ENCODE results near the gene OCIAD2. TPM values are rescaled to one million over a fixed set of nuclear protein-coding genes. Genes with fewer than 3 reads are reported as not detected.
A peak's percentile ranks its signal among the peaks of the same experiment; 100 is the strongest.

The OCIAD2 gene
- total RNA-seq (2014; rRNA removed; shearing (Covaris generic)): 102 and 125 TPM in 2 replicates
- 65.9 and 76.1 TPM in 2 replicates for total RNA-seq (2022)
- percentile 71 among the genes with signal in this experiment for Bru-seq, nascent RNA
- percentile 61 among the genes with signal in this experiment for BruChase-seq, experiment 1, labeled RNA remaining after a 6-hour chase
- percentile 55 among the genes with signal in this experiment for BruChase-seq, experiment 2, labeled RNA remaining after a 2-hour chase
- long read RNA-seq, transcript OCIAD2-205 (7 exons, 1,163 nt): major isoform, 112 of 149 reads
- long read RNA-seq, transcript OCIAD2-204 (6 exons, 812 nt): minor isoform, 17 of 149 reads
- long read RNA-seq, transcript OCIAD2-201 (6 exons, 636 nt): minor isoform, 9 of 149 reads
- long read RNA-seq, partial matches to known transcripts: 3 of 149 reads
- long read RNA-seq, other reads (novel, unspliced or antisense): 6 of 149 reads

GRCh38 chr4:48906206-48907173, at the start of gene OCIAD2:
Gene OCIAD2, minus strand, starts transcription at chr4:48906774. Its CDS starts 2,225 bp downstream, at chr4:48904549.
- no peaks in the 10 kb centered on the region for H3K9me3 ChIP-seq (ENCODE audit: low read length)
- peaks cover 22% of the 10 kb centered on the region for H3K79me2 ChIP-seq (ENCODE audit: insufficient read depth, low read depth, low read length)
- H3K27ac ChIP-seq (ENCODE audit: low read depth, low read length, poor library complexity, severe bottlenecking): peak within 1 kb of the TSS; percentile 36
- intact Hi-C loops (cut with micrococcal nuclease; ENCODE audit: unreplicated experiment): loop anchor here (1.0 to 2.0 kb wide), 2 partner anchors 126 to 328 kb away; partner anchors contain the start of gene FRYL
- peak within 1 kb of the TSS; percentile 88 for H3K4me3 ChIP-seq (ENCODE audit: low read depth, low read length, poor library complexity, severe bottlenecking)
- H2AFZ ChIP-seq (ENCODE audit: low read length): peak within 1 kb of the TSS; percentile 97
- peak within 1 kb of the TSS; percentile 78 for H3K4me2 ChIP-seq (ENCODE audit: low read length)
- DNase-seq (ENCODE audit: low spot score): peak; percentile 92
- TF ChIP-seq CTCF (conservative IDR thresholded peaks at IDR 0.05; ENCODE audit: low read length) (peak; percentile 69), EZH2phosphoT487 (IDR thresholded peaks at IDR 0.05; ENCODE audit: borderline replicate concordance, low read depth, low read length) (no peak)
- peaks cover 29% of the 10 kb centered on the region for H3K36me3 ChIP-seq (ENCODE audit: insufficient read depth, low read length)
- BruUV-seq (replicated peaks): no TSS peak
- no peaks in the 10 kb centered on the region for H3K9me2 ChIP-seq (ENCODE audit: insufficient read depth, low read length)
- ChIA-PET POLR2A (interaction anchor here (0.6 to 1.9 kb wide), 3 partner anchors 8 to 314 kb away, joined by 3 to 4 read pairs (median 3); no protein-coding TSS in a partner anchor), CTCF (ENCODE audit: unreplicated experiment) (no interaction called here)
- H4K20me1 ChIP-seq (ENCODE audit: insufficient read depth, low read length): no peaks in the 10 kb centered on the region
- peaks cover 28% of the 10 kb centered on the region for H3K4me1 ChIP-seq (ENCODE audit: insufficient read depth, low read length, poor library complexity, severe bottlenecking)

- Histone ChIP-seq H2AFZ (ENCODE audit: low read length) (no peak overlapping the region), H3K79me2 (ENCODE audit: insufficient read depth, low read depth, low read length) (no peaks in the 10 kb centered on the region), H4K20me1 (ENCODE audit: insufficient read depth, low read length) (no peaks in the 10 kb centered on the region), H3K4me1 (ENCODE audit: insufficient read depth, low read length, poor library complexity, severe bottlenecking) (no peaks in the 10 kb centered on the region), H3K4me2 (ENCODE audit: low read length) (no peak overlapping the region), H3K9me2 (ENCODE audit: insufficient read depth, low read length) (no peaks in the 10 kb centered on the region), H3K27ac (ENCODE audit: low read depth, low read length, poor library complexity, severe bottlenecking) (no peak overlapping the region), H3K4me3 (ENCODE audit: low read depth, low read length, poor library complexity, severe bottlenecking) (no peak overlapping the region), H3K36me3 (ENCODE audit: insufficient read depth, low read length) (no peaks in the 10 kb centered on the region), H3K9me3 (ENCODE audit: low read length) (no peaks in the 10 kb centered on the region)
- no peak for TF ChIP-seq EZH2phosphoT487 (IDR thresholded peaks at IDR 0.05; ENCODE audit: borderline replicate concordance, low read depth, low read length)
- TF ChIP-seq CTCF (conservative IDR thresholded peaks at IDR 0.05; ENCODE audit: low read length): no peak
- POLR2A ChIA-PET: interaction anchor here (0.5 kb wide), 1 partner anchor 68 kb away, joined by 3 read pairs; no protein-coding TSS in a partner anchor
- CTCF ChIA-PET (ENCODE audit: unreplicated experiment): no interaction called here
- no TSS peak for BruUV-seq (replicated peaks)
- intact Hi-C loops (cut with micrococcal nuclease; ENCODE audit: unreplicated experiment): no loop called here
- no peak for DNase-seq (ENCODE audit: low spot score)
Observed at GRCh38 chr4:48954314-48954713, 47.7 kb upstream of the OCIAD2 start.
